A172 (cell line): Measurements from ENCODE around the gene NOX5. TPM values are rescaled to one million over a fixed set of nuclear protein-coding genes. Genes with fewer than 3 reads are reported as not detected.
"Not testable (repeated sequence)": the region's sequence is repeated elsewhere in the genome, so short reads cannot be mapped to it uniquely, and the experiment has no call there.

Experiments
- DNase-seq: peaks from one replicate; pipeline ENCODE4 v3.0.0-alpha.2; 2015; ENCODE audit warnings: low spot score
- total RNA-seq: library from RNA; depleted of rRNA; stranded (reverse); fragments of >200 nt; shearing (Covaris generic); gene quantifications from 2 replicates; pipeline ENCODE4 v1.2.3, GENCODE V29; 2014; rRNA removed

NOX5 gene
- total RNA-seq: not detected in 2 replicates

DNA sequence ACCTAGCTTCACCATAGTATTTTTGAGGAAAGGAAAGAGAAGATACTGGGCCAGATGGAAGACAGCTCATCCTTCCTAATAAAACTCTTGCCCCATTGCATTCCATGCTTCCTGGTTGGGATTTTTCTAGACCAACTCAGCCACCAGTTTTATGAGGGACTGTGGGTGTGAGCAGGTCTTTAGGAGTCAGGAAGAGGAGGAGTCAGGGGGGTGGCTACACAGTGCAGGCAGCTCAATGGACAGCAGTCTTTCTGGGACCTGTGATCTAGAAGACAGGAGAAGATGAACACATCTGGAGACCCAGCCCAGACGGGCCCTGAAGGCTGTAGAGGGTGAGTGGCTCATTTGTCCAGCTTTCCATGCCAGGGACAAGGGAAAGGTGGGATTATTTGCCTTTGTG, at the start of gene NOX5:
NOX5 (plus strand) TSS at position 242 of the 400 bp plus-strand sequence; CDS start at position 283, 41 bp downstream.
- DNase-seq: peak; percentile 39

- DNase-seq: no peak
Measured at GRCh38 chr15:68966996-68967395, 47.5 kb upstream of the NOX5 start.

- DNase-seq: no peak
Measured at GRCh38 chr15:68967948-68968347, 46.5 kb upstream of the NOX5 start.

DNA sequence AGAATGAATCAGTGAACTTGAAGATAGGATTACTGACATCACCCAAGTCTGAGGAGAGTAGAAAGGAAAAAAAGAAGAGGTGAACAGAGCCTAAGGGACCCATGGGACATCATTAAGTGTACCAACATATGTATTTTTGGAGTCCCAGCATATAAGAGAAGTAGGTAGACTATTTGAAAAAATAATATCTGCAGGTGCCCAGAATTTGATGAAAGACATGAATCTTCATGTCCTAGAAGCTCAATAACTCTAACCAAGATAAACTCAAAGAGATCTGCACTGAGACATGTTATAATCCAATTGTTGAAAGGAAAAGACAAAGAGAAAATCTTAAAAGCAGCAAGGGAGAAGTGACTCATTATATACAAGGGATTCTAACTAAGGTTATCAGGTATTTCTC, 45.2 kb upstream of the NOX5 start:
- DNase-seq: no peak

DNA sequence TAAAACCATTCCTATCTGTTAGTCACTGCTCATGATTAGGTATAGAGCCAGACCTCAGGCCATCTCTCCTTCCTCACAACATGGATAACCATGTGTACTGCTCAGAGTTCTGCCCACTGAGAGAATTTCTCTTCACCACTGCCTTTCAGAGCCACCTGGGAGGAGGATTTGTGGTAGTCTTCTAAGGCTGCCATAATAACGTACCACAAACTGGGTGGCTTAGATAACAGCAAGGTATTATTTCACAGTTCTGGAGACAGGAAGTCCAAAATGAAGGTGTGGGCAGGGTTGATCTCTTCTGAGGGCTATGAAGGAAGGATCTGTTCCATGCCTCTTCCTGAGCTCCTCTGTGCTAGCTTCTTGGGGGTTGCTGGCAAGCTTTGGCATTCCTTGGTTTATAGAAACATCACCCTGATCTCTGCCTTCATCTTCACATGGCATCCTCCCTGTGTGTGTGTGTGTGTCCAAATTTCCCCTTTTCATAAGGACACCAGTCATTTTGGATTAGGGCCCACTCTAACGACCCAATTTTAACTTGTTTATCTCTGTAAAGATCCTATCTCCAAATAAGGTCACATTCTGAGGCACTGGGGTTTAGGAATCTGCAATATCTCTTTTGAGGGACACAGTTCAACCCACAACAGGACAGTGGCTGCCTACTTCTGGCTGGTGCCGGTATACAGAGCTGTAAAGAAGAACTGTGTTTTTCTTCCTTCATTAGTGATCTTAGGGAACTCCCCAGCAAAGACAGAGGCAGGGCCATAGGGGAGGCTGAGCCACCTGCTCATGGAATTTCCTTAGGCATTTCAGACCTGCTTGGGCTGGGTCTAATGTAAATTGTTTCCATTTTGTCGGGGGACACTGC, 42.1 kb upstream of the NOX5 start:
- DNase-seq: no peak

GRCh38 chr15:68975651-68976160, 38.8 kb upstream of the NOX5 start:
- not testable (repeated sequence) for DNase-seq

- not testable (repeated sequence) for DNase-seq
Measured at GRCh38 chr15:68977426-68977825, 37.1 kb upstream of the NOX5 start.

DNA sequence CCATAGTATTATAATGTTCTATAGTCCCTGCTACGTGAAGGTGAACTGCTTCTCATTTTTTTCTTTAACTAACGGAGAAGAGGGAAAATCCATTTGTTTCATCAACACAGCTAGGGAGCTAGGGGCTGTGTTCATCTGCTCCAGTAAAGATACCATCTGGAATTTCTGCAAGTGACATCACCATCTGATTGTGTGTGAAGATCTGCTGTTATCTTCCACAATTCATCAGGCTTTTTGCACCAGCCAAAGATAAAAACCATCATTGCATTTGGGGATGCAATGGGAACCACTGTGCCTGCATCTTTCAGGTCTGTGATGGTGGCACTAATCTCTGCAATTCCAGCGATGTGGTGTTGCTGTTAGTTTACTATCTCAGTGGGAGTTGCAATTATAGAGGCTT, 35.5 kb upstream of the NOX5 start:
- DNase-seq: no peak

- no peak for DNase-seq
Measured at GRCh38 chr15:68979816-68980215, 34.7 kb upstream of the NOX5 start.

DNA sequence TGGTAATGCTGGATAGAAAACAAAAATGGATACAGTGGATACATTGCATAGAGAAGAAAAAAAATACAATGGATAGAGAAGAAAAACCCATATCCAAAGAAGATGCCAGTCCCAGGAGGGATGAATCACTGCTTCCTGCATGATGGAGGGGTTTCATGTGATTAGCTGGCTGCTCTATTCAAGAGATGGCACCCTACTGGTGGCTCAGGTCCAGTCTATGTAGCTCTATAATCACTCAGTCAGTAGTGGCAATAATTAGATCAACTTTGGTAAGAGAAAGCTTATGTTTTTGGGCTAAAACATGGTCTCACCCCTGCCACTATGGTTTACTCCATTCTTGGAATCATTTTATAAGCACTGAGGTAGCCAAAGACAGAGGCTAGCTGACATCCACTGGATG, 33.7 kb upstream of the NOX5 start:
- DNase-seq: no peak

GRCh38 chr15:68981941-68982340, 32.6 kb upstream of the NOX5 start:
- no peak for DNase-seq

GRCh38 chr15:68982976-68983563, 31.4 kb upstream of the NOX5 start:
- DNase-seq: no peak

- DNase-seq: no peak
Measured at GRCh38 chr15:68983961-68984481, 30.5 kb upstream of the NOX5 start.

- no peak for DNase-seq
Measured at GRCh38 chr15:68984586-68984985, 29.9 kb upstream of the NOX5 start.

- DNase-seq: no peak
Measured at GRCh38 chr15:68985361-68985891, 29.1 kb upstream of the NOX5 start.

- DNase-seq: no peak
Measured at GRCh38 chr15:68986322-68986721, 28.2 kb upstream of the NOX5 start.

DNA sequence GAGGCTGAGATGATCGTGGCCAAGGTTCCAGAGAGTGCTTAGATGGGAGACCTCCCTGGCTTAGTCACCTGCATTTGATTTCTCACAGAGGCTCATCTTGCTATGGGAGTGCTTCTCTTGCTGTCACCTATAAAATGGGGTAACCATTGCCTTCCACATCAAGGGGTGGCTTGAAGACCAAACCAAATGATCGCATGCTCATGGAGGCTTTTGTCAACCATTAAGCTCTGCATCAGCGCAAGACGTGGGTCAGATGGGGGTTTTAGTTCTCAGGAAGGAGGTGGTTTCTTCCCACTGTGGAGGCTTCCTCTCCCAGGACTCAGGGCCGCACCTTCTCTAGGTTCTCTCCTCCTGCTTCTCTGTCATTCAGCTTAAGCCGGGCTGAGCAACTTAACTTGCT, 27.4 kb upstream of the NOX5 start:
- no peak for DNase-seq

GRCh38 chr15:68987676-68988075, 26.8 kb upstream of the NOX5 start:
- no peak for DNase-seq

DNA sequence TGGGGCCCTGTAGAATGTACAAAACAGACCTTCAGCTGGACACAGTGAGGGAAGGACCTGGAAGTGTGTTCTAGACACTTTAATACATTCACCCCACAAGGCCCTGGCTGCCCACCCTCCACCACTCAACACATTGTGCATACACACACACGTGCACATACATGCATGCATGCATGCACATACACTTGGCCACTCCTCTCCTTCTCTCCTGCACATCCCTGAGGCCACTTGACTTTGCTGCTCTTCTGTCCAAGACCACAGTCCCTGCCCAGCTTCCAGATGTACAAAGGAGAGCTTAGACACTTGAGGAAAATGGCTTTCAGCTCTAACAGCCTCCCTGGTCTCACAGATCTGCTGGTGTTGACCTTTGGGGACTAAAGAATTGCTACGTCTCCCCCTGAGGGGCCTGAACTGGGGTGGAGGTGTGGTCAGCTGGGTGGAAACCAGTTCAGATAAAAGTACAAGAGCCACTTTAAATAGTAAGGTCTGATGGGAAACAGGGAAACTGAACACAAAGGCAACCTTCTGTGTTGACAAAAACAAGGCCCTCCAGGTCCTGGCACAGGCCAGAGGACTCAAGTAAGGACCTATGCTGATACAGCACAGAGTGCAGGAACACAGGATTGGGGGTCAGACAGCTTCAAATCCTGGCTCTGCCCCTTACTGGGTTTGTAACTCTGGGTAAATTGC, 24.8 kb upstream of the NOX5 start:
- no peak for DNase-seq

DNA sequence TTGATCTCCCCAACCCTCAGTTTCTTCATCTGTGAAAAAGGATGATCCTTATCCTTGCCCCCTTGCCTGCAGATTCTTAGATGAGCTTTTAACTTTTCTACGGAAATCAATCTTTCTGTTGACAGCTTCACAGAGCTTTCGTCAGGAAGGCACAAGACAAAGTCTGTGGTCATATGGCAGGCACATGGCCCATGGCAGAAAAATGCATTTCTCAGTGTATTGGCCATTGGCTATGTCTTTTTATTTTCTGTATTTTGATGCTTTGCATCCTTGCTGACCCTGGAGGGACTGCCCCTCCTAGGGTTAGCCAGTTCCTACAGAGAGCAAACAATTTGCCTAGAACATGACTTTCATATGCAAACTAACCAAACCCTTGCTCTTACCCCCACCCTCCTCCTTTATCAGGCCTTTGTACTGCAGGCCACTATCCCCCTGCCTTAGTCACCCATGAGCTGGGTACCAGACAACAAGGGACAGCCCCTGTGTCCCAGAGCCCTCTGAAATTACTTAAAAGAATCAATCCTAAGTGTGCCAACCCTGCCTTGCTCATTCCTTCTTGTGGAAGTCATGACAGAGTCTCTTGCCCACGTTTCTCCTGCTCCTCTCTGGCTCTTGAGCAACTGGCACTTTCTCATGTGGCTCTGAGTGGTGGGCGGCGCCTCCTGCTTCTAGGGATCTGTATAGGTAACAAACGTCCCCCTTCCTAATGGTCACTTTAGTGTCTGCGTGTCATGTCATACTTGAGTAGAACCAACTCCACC, 24.1 kb upstream of the NOX5 start:
- DNase-seq: no peak

DNA sequence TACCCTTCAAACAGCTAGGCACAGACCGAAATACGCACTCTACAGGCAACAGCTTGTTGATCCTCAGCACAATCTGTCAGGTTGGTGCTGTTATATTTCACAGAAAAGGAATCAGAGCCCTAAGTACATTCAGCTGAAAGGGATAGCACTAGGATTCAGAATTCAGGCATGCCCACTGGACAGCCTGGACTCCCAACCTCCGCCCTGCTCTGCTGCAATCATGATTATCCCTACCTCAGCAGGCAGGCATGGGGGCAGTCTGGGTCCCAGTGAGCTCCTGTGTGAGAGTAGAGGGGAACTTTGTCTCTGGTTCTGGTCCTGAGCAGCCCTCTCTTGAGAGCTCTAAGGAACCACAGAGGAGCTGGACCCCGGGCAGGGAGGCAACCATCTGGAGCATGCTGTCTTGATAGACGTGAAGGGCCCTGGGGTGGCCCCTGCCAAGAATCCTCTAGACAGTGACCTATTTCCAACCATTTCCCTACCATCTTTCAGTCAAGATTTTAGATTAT, 23.4 kb upstream of the NOX5 start:
- no peak for DNase-seq
